ENCODE data around the gene CNOT6L. TPM values are rescaled to one million over a fixed set of nuclear protein-coding genes. Genes with fewer than 3 reads are reported as not detected.

Gene CNOT6L
- total and polyA plus RNA-seq, 2 of the 13 experiments (the other 11 are each of a cell fraction or from before 2014, with no cell fraction given): 7.9 to 13.5 TPM

DNA sequence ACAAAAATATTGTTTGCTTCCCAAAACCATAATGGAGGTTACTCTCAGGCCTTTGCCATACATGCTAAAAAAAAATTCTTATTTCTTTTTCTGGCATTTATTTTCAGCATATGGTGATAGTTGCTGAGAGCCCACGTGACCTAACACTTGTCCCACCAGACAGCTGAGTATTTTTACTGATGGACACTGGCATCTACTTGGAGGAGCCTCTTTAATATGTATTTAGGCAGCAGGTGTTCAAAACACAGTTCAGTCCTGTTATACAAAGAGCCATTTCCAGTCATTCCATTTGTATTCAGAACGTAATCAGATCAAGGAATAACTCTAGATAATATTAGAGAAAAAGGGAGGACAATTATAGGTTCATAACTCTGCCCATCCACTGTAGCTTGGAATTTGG, 118.0 kb downstream of the CNOT6L start:
- H3K9me3 ChIP-seq (ENCODE audit: low read length): no peaks in the 10 kb centered on the region
- H3K4me1 ChIP-seq (ENCODE audit: insufficient read depth, low read length): peaks cover 42% of the 10 kb centered on the region
- TF ChIP-seq ZNF235 (CRISPR knock-in tag; IDR thresholded peaks at IDR 0.05; ENCODE audit: borderline replicate concordance): no peak
- TF ChIP-seq AKAP8 (CRISPR knock-in tag; IDR thresholded peaks at IDR 0.05): no peak
- TF ChIP-seq ZNF207 (IDR thresholded peaks at IDR 0.05; ENCODE audit: borderline replicate concordance): no peak
- TF ChIP-seq, protein P1, sequence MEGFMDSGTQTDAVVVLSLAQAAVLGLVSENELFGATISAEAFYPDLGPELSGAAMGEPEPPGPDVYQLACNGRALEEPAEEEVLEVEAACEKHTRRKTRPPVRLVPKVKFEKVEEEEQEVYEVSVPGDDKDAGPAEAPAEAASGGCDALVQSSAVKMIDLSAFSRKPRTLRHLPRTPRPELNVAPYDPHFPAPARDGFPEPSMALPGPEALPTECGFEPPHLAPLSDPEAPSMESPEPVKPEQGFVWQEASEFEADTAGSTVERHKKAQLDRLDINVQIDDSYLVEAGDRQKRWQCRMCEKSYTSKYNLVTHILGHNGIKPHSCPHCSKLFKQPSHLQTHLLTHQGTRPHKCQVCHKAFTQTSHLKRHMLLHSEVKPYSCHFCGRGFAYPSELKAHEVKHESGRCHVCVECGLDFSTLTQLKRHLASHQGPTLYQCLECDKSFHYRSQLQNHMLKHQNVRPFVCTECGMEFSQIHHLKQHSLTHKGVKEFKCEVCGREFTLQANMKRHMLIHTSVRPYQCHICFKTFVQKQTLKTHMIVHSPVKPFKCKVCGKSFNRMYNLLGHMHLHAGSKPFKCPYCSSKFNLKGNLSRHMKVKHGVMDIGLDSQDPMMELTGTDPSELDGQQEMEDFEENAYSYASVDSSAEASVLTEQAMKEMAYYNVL (CRISPR knock-in tag; IDR thresholded peaks at IDR 0.05; ENCODE audit: borderline replicate concordance): no peak
- TF ChIP-seq ZNF333 (CRISPR knock-in tag; IDR thresholded peaks at IDR 0.05; ENCODE audit: borderline replicate concordance): no peak
- TF ChIP-seq MIER3 (CRISPR knock-in tag; IDR thresholded peaks at IDR 0.05; ENCODE audit: borderline replicate concordance): no peak
- TF ChIP-seq, protein P2, sequence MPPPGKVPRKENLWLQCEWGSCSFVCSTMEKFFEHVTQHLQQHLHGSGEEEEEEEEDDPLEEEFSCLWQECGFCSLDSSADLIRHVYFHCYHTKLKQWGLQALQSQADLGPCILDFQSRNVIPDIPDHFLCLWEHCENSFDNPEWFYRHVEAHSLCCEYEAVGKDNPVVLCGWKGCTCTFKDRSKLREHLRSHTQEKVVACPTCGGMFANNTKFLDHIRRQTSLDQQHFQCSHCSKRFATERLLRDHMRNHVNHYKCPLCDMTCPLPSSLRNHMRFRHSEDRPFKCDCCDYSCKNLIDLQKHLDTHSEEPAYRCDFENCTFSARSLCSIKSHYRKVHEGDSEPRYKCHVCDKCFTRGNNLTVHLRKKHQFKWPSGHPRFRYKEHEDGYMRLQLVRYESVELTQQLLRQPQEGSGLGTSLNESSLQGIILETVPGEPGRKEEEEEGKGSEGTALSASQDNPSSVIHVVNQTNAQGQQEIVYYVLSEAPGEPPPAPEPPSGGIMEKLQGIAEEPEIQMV (CRISPR knock-in tag; IDR thresholded peaks at IDR 0.05; ENCODE audit: low read depth): no peak
- no peak for TF ChIP-seq ZNF432 (CRISPR knock-in tag; IDR thresholded peaks at IDR 0.05; ENCODE audit: borderline replicate concordance)
- TF ChIP-seq KDM5B (CRISPR knock-in tag; IDR thresholded peaks at IDR 0.05; ENCODE audit: borderline replicate concordance): no peak
- ATAC-seq (no peak), FAIRE-seq (no peak), DNase-seq (ENCODE audit: low spot score) (no peak)
- H3K36me3 ChIP-seq (replicated peaks in 1 of 2; ENCODE audit: control insufficient read depth in 1 of 2, insufficient read depth in 2 of 2, low read length in 2 of 2): no peaks in the 10 kb centered on the region
- no peak overlapping the region for H3K9ac ChIP-seq (ENCODE audit: insufficient read depth, low read depth, low read length)
- no TSS peak for BruUV-seq (replicated peaks)
- in situ Hi-C loops (cut with HindIII; ENCODE audit: extremely low pct_ligation_motif_present, low pct_unique_long_range_greater_than_20kb) (no loop called here), intact Hi-C loops (cut with micrococcal nuclease; ENCODE audit: unreplicated experiment) (no loop called here)
- no peaks in the 10 kb centered on the region for H3K79me2 ChIP-seq (ENCODE audit: insufficient read depth, low read length)
- H2AFZ ChIP-seq (ENCODE audit: low read length): no peak overlapping the region
- POLR2A ChIA-PET: no interaction called here
- WGBS (ENCODE audit: low lambda C conversion rate): 39% methylated on average over 2 of the region's 2 CpGs
- no peak overlapping the region for H3K4me3 ChIP-seq (replicated peaks in 1 of 3; ENCODE audit: insufficient read depth in 1 of 3, low read depth in 2 of 3, low read length in 3 of 3)
- no peak overlapping the region for H3K27ac ChIP-seq (ENCODE audit: extremely low read length, insufficient read depth, low read length)
- no peaks in the 10 kb centered on the region for H4K20me1 ChIP-seq (ENCODE audit: insufficient read depth, low read length)
- H3K27me3 ChIP-seq (ENCODE audit: control insufficient read depth in 1 of 2, insufficient read depth in 2 of 2, low read length in 2 of 2): no peaks in the 10 kb centered on the region
- CTCF ChIA-PET (ENCODE audit: low intra/inter-chr PET ratio, low total read pairs): no interaction called here
- H3K4me2 ChIP-seq (ENCODE audit: low read depth, low read length): no peak overlapping the region; the same call in 1 of the 2 replicates
